ENCODE measurements around the gene PUDP. TPM values are rescaled to one million over a fixed set of nuclear protein-coding genes. Genes with fewer than 3 reads are reported as not detected.
"Not testable (repeated sequence)": the region's sequence is repeated elsewhere in the genome, so short reads cannot be mapped to it uniquely, and the experiment has no call there.

The PUDP gene
- polyA plus RNA-seq, 3 donors = 4.3 to 12.3 (median 8.0) TPM

DNA sequence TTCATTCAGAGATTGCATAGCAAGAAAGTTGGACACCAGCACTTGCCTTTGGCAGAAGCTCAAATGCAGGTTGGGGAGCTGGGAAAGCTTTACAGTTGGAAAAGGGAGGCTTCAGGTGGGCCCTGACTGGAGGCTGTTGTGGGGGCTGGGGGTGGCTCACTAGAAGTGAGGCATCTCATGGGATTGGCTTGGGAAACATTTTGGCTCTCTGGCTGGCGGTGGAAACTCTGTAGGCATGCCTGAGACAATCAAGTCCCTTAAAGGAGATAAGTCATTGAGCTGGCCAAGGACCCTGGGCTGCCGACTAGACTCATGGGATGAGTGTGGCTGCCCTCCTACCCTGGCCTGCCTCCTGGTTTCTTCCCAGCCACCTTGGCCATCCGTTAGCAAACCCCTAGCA lies 31.9 kb downstream of the PUDP start:
- WGBS, 3 donors = 85 to 94% (median 87%) methylated on average over 3 of the region's 3 CpGs
- no peak overlapping the region for H3K27ac ChIP-seq (ENCODE audit: low read depth, low read length)

DNA sequence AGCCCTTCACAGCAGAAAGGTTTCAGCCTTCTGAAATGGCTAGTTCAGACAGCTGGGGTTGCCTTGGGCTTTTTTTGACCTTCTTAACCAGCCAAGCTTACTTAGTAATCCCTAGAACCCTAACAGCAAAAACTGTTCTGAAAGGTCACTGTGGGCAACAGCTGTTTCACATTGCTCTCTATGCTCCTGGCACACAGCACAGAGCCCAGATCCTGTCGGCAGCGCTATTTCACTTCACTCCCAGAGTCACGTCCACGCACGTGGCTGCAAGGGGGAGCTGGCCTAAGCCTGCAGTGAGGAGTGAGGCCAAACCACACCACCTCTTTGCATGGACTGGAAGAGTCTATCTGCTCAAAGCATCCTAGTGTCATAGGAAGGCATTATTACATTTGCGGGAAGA lies 32.4 kb downstream of the PUDP start:
- 62 to 67% (median 65%) methylated on average over 6 of the region's 6 CpGs for WGBS, 3 donors

GRCh38 chrX:7112071-7112470 lies 35.9 kb downstream of the PUDP start:
- WGBS, 3 donors = 96 to 97% (median 97%) methylated on average over 7 of the region's 7 CpGs
- no peak overlapping the region for H3K27ac ChIP-seq (ENCODE audit: low read depth, low read length)

More for the DNA sequence above, 32.4 kb downstream of the PUDP start:
- no peak overlapping the region for H3K27ac ChIP-seq (ENCODE audit: low read depth, low read length)

DNA sequence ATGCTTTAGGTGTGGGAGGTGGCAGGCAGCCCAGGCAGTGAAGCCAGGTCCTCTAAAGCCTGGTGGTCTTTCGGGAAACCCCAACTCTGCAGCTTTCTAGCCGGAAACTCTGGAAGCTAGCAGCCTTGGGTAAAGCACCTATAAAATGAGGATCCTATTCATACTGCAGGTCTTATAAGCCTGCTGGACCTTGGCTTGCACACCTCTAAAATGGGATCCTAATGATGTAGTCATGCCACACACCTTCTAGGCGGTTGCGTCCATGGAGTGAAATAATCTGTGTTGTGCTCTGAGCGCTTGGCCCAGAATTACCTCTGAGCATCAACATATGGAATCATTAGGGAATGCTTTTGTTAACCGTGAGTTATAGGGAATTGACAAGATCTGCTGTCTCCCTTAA lies 36.4 kb downstream of the PUDP start:
- WGBS, 3 donors = 95 to 98% (median 97%) methylated on average over 6 of the region's 6 CpGs
- H3K27ac ChIP-seq (ENCODE audit: low read depth, low read length) = no peak overlapping the region

GRCh38 chrX:7110821-7111276 lies 37.1 kb downstream of the PUDP start:
- no peak overlapping the region for H3K27ac ChIP-seq (ENCODE audit: low read depth, low read length)
- WGBS, 3 donors = 52 to 84% (median 69%) methylated on average over 5 of the region's 5 CpGs

- 81 to 86% (median 82%) methylated on average over 12 of the region's 12 CpGs for WGBS, 3 donors
- no peak overlapping the region for H3K27ac ChIP-seq (ENCODE audit: low read depth, low read length)
Measured at GRCh38 chrX:7109838-7110793, 37.8 kb downstream of the PUDP start.

DNA sequence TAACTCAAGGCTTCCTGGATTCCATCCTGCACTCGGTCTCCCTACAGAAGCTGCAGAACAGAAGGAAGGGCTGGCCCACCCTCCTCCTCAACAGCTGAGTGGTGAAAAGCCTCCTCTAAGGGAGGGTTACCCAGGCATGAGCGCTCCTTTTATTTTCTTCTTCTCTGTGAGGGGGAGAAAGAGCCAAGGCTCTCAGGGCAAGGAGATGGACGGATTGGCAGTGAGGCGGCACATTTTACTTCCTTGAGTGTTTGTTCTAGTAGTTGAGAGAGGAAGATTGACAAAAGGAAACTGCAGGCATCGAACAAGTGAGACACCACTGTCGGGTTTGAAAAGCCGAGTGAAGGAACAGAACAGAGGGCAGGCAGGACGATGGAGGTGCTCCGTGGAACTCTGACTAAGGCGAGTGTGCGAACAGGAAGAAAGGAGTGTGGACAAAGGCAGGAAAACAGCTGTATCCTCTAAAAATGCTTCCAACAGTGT lies 38.9 kb downstream of the PUDP start:
- 23 to 56% (median 42%) methylated on average over 11 of the region's 11 CpGs for WGBS, 3 donors
- H3K27ac ChIP-seq (ENCODE audit: low read depth, low read length) = no peak overlapping the region

DNA sequence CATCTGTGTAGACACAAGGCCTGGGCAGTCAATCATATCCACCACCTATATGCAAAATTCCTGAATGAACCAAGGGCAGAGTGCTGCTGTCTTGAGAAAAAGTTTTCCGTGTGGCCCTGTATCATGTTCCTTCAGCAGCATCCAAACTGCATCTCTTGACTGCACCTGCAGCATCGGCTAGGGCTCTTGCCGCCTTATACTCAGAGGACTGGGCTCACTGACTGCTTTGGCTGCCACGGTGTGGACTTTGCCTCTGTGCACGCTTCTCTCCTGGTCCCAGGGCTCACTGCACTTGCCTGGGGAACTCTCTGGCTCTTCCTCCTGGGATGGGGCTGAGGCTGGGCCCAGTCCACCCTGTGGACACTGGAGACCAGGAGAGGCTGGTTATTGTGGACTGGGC lies 39.9 kb downstream of the PUDP start:
- 92 to 94% (median 92%) methylated on average over 5 of the region's 5 CpGs for WGBS, 3 donors
- H3K27ac ChIP-seq (ENCODE audit: low read depth, low read length) = no peak overlapping the region

DNA sequence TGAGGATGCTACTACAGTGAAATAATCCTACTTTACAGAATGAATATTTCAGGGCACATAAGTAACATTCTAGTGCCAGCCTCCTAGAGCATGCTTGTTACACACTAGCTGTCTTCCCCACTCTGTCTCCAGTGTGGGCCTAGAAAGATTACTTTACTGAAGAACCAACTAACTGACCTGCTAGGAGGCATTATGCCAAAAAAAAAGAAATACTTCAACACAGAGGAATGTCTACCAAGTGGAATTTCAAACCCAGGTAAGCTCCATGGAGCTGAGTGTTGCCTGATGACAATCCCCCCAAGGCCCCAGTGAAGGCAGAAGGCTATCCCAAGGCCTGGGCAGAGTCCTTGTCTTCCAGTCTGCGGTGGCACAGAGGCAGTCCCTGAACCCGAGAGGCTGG lies 41.3 kb downstream of the PUDP start:
- WGBS, 3 donors = 91 to 100% (median 93%) methylated on average over 2 of the region's 2 CpGs
- H3K27ac ChIP-seq (ENCODE audit: low read depth, low read length) = no peak overlapping the region

DNA sequence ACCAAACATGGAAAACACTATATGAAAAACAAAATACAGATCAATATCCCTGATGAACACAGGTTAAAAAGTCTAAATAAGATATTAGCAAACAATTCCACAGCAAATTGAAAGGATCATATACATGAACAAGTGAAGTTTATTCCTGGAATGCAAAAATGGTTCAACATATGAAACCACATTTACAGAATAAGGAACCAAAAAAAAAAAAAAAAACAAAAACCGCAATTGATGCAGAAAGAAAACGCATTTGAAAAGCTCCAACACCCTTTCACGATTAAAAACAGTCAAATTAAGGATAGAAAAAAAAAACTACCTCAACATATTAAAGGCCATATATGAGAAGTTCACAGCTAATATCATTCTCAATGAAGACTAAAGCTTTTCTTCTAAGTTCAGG lies 45.8 kb downstream of the PUDP start:
- no peak overlapping the region for H3K27ac ChIP-seq (ENCODE audit: low read depth, low read length)
- WGBS, 3 donors = 61 to 94% (median 86%) methylated on average over 3 of the region's 3 CpGs

GRCh38 chrX:7100022-7100421 lies 47.9 kb downstream of the PUDP start:
- H3K27ac ChIP-seq (ENCODE audit: low read depth, low read length) = no peak overlapping the region
- 81 to 96% (median 89%) methylated on average over 7 of the region's 7 CpGs for WGBS, 3 donors

DNA sequence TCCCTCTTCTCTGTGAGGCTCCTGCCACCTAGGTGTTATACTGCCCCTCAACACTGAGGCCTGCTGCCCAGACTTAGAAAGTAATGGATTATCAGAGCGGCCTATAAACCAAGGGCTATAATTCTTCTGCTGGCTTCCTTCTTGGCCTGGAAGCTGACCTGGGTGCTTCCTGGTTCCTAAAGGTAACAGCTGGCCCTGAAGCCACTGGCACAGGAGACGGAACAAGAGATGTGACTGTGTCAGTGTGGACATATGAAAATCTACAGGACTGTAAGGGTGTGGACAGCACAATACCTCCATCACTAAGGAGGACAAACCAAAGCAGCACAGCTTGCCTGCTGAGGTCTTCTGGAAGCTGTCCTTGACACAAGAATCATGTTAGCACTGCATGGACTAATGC lies 52.3 kb downstream of the PUDP start:
- 95 to 97% (median 95%) methylated on average over 2 of the region's 2 CpGs for WGBS, 3 donors

DNA sequence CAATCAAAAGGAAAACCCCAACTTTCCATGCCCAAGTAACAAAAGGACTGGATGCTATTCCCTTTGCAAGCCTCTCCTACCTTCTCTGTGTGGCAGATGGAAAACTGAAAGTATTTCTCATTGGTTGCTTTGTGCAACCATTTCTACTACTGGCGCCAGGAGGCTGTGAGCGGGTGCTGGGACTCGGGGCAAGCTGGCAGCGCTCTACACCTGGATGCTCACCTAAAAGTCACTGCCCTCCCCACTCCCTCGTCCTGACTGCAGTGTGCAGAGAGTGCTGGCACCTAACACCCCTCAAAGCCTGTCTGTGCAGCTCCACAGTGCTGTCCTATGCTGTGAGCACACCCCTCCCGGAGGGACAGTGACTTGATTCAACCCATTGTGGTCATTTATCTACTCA lies 54.6 kb downstream of the PUDP start:
- no peak overlapping the region for H3K27ac ChIP-seq (ENCODE audit: low read depth, low read length)
- 94 to 98% (median 98%) methylated on average over 2 to 6 of the region's 6 CpGs for WGBS, 3 donors

More for the DNA sequence above, 52.3 kb downstream of the PUDP start:
- H3K27ac ChIP-seq (ENCODE audit: low read depth, low read length) = not testable (repeated sequence)

DNA sequence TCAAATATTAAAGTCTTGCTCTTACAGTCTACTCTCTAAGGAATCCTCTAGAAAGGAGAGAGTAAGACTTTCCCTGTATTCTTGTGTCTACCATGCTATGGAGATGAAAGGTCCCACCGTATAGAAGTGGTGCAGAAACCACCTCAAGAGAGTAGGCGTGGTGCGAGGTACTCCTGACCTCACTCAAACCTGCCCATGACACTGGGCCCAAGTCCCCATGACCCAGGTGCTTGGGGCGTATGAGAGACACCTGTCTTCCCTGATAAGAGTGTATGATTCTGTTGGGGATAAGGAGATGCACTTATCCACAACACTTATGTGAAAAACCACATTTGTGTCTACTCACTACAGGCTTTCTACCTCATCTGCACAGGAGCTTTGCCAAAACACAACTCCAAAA lies 55.4 kb downstream of the PUDP start:
- WGBS, 3 donors = 71 to 98% (median 98%) methylated on average over 4 of the region's 4 CpGs
- H3K27ac ChIP-seq (ENCODE audit: low read depth, low read length) = no peak overlapping the region

GRCh38 chrX:7091923-7092322 lies 56.0 kb downstream of the PUDP start:
- WGBS, 3 donors = 48 to 93% (median 87%) methylated on average over 4 of the region's 4 CpGs
- no peak overlapping the region for H3K27ac ChIP-seq (ENCODE audit: low read depth, low read length)

DNA sequence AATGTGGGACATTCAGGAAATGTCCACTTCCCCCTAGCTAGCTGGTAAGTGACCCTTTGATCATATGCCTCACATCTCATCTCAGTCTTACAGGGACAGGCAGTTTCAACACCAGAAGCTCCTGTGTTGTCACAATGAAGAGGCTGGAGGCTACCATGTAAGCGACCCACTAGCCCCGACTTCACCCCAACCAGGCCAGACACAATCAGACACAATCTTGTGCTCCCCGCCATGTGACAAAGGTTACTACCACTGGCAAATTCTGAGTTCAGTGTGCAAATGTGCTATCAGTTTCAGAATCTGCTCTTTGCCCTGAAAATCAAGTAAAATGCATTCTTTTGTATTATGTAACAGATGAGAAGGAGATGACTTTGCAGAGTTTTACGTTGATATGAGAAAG lies 57.3 kb downstream of the PUDP start:
- no peak overlapping the region for H3K27ac ChIP-seq (ENCODE audit: low read depth, low read length)
- WGBS, 3 donors = 72 to 75% (median 74%) methylated on average over 4 of the region's 4 CpGs

- H3K27ac ChIP-seq (ENCODE audit: low read depth, low read length) = no peak overlapping the region
- WGBS, 3 donors = 71 to 84% (median 81%) methylated on average over 8 of the region's 8 CpGs
Measured at GRCh38 chrX:7088968-7089615, 58.9 kb downstream of the PUDP start.

DNA sequence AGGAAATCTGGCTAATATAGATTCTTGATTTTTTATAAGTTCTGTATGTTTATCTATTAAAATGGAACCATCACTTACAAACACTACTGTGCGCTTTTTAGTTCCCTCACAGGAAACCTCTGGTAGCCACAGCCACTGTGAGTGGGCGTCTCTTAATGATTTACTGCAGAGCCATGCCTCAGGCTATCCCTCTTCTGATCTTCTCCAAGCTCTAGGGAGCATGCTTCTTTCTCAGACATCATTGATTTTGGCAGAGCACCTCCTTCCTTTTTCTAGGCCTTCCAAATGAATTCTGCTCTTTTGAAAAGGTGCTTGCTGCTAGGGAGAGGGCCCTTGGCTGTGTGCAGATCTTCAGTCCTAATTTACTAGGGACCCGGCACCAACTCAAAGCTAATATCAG lies 61.6 kb downstream of the PUDP start:
- WGBS, 3 donors = 63 to 85% (median 69%) methylated on average over 3 of the region's 3 CpGs
- no peak overlapping the region for H3K27ac ChIP-seq (ENCODE audit: low read depth, low read length)

- H3K27ac ChIP-seq (ENCODE audit: low read depth, low read length) = no peak overlapping the region
- WGBS, 3 donors = 76 to 98% (median 81%) methylated on average over 3 of the region's 3 CpGs
Measured at GRCh38 chrX:7085879-7086278, 62.1 kb downstream of the PUDP start.
